Measurements from ENCODE around the gene CBLC.

The CBLC gene

DNA sequence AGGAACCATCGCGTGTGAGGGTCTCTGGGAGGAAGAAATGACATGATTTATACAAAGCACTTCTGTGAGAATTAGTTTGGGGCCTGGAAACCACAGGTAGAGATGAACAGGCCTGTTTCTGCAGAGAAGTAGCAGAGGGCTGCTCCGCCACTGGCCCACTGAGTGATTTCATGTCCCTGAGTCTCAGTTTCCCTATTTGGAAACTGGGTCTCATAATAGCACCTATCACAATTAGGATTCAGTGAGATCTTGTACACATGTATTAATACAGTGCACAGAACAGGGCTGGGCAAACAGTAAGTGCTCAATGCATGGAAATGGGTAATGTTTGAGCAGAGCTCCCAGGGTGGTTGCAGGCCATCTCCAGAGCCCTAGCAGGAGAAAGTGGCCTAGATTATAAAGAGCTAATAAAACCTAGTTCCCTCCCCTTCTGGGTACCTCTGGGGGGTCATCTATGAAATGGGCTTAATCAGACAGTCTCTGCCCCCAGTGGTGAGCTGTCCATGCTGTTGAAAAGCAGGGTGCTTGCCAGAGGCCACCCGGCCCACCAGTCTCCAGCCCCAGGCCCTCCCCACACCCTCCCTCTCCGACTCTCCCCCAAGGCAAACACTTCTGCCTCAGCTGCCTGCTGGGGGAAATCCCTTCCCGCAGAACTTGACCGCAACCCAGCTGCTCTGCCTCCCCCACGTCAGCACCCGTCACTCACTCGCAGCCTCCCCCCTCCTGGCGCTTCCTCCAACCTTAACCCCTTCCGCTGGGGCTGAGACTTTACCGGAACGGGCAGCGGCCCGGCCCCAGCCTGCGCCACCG is 24.7 kb upstream of the CBLC start (continued):
- TF ChIP-seq, protein P1, sequence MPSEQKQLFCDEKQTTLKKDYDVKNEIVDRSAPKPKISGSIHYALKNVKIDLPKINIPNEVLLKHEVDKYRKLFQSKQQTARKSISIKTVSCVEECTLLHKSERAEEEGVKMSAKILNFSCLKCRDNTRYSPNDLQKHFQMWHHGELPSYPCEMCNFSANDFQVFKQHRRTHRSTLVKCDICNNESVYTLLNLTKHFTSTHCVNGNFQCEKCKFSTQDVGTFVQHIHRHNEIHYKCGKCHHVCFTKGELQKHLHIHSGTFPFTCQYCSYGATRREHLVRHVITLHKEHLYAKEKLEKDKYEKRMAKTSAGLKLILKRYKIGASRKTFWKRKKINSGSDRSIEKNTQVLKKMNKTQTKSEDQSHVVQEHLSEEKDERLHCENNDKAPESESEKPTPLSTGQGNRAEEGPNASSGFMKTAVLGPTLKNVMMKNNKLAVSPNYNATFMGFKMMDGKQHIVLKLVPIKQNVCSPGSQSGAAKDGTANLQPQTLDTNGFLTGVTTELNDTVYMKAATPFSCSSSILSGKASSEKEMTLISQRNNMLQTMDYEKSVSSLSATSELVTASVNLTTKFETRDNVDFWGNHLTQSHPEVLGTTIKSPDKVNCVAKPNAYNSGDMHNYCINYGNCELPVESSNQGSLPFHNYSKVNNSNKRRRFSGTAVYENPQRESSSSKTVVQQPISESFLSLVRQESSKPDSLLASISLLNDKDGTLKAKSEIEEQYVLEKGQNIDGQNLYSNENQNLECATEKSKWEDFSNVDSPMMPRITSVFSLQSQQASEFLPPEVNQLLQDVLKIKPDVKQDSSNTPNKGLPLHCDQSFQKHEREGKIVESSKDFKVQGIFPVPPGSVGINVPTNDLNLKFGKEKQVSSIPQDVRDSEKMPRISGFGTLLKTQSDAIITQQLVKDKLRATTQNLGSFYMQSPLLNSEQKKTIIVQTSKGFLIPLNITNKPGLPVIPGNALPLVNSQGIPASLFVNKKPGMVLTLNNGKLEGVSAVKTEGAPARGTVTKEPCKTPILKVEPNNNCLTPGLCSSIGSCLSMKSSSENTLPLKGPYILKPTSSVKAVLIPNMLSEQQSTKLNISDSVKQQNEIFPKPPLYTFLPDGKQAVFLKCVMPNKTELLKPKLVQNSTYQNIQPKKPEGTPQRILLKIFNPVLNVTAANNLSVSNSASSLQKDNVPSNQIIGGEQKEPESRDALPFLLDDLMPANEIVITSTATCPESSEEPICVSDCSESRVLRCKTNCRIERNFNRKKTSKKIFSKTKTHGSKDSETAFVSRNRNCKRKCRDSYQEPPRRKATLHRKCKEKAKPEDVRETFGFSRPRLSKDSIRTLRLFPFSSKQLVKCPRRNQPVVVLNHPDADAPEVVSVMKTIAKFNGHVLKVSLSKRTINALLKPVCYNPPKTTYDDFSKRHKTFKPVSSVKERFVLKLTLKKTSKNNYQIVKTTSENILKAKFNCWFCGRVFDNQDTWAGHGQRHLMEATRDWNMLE (tag by site-specific recombination; conservative IDR thresholded peaks at IDR 0.05; ENCODE audit: low read depth) = no peak
- TF ChIP-seq ZNF214 (tag by site-specific recombination; IDR thresholded peaks at IDR 0.05; ENCODE audit: borderline replicate concordance) (no peak), ZNF560 (tag by site-specific recombination; IDR thresholded peaks at IDR 0.05; ENCODE audit: borderline replicate concordance) (no peak), ZNF837 (tag by site-specific recombination; IDR thresholded peaks at IDR 0.05) (no peak), YY2 (tag by site-specific recombination; IDR thresholded peaks at IDR 0.05) (no peak), TRIM28 (IDR thresholded peaks at IDR 0.05; ENCODE audit: borderline replicate concordance, low read length) (no peak), ZNF423 (tag by site-specific recombination; IDR thresholded peaks at IDR 0.05) (peak; percentile 77), ZIC2 (tag by site-specific recombination; IDR thresholded peaks at IDR 0.05) (peak; percentile 96), TCF7L2 (IDR thresholded peaks at IDR 0.05; ENCODE audit: borderline replicate concordance, low read depth, low read length) (no peak), ZNF654 (tag by site-specific recombination; IDR thresholded peaks at IDR 0.05; ENCODE audit: low read depth) (no peak), KLF10 (tag by site-specific recombination; IDR thresholded peaks at IDR 0.05) (peak; percentile 88), ZBTB48 (tag by site-specific recombination; IDR thresholded peaks at IDR 0.05) (peak; percentile 78; the same call in 1 of the 2 replicates), ZNF548 (tag by site-specific recombination; IDR thresholded peaks at IDR 0.05) (no peak), ZFP3 (tag by site-specific recombination; IDR thresholded peaks at IDR 0.05; ENCODE audit: low read depth) (no peak), ZNF311 (tag by site-specific recombination; IDR thresholded peaks at IDR 0.05; ENCODE audit: borderline replicate concordance) (no peak), ZNF121 (tag by site-specific recombination; IDR thresholded peaks at IDR 0.05) (no peak), ZNF670 (tag by site-specific recombination; IDR thresholded peaks at IDR 0.05; ENCODE audit: low read depth) (no peak), ZNF2 (tag by site-specific recombination; IDR thresholded peaks at IDR 0.05) (peak; percentile 92), ZNF777 (tag by site-specific recombination; IDR thresholded peaks at IDR 0.05; ENCODE audit: borderline replicate concordance) (no peak), ZNF394 (tag by site-specific recombination; IDR thresholded peaks at IDR 0.05; ENCODE audit: borderline replicate concordance) (peak; percentile 68; the same call in 1 of the 2 replicates)
- TF ChIP-seq, protein P2, sequence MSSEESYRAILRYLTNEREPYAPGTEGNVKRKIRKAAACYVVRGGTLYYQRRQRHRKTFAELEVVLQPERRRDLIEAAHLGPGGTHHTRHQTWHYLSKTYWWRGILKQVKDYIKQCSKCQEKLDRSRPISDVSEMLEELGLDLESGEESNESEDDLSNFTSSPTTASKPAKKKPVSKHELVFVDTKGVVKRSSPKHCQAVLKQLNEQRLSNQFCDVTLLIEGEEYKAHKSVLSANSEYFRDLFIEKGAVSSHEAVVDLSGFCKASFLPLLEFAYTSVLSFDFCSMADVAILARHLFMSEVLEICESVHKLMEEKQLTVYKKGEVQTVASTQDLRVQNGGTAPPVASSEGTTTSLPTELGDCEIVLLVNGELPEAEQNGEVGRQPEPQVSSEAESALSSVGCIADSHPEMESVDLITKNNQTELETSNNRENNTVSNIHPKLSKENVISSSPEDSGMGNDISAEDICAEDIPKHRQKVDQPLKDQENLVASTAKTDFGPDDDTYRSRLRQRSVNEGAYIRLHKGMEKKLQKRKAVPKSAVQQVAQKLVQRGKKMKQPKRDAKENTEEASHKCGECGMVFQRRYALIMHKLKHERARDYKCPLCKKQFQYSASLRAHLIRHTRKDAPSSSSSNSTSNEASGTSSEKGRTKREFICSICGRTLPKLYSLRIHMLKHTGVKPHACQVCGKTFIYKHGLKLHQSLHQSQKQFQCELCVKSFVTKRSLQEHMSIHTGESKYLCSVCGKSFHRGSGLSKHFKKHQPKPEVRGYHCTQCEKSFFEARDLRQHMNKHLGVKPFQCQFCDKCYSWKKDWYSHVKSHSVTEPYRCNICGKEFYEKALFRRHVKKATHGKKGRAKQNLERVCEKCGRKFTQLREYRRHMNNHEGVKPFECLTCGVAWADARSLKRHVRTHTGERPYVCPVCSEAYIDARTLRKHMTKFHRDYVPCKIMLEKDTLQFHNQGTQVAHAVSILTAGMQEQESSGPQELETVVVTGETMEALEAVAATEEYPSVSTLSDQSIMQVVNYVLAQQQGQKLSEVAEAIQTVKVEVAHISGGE (tag by site-specific recombination; conservative IDR thresholded peaks at IDR 0.05; ENCODE audit: low read depth) = peak; percentile 46; the same call in 1 of the 2 replicates
- TF ChIP-seq, protein P3, sequence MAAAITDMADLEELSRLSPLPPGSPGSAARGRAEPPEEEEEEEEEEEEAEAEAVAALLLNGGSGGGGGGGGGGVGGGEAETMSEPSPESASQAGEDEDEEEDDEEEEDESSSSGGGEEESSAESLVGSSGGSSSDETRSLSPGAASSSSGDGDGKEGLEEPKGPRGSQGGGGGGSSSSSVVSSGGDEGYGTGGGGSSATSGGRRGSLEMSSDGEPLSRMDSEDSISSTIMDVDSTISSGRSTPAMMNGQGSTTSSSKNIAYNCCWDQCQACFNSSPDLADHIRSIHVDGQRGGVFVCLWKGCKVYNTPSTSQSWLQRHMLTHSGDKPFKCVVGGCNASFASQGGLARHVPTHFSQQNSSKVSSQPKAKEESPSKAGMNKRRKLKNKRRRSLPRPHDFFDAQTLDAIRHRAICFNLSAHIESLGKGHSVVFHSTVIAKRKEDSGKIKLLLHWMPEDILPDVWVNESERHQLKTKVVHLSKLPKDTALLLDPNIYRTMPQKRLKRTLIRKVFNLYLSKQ (tag by site-specific recombination; IDR thresholded peaks at IDR 0.05; ENCODE audit: borderline replicate concordance) = no peak
- TF ChIP-seq, protein P4, sequence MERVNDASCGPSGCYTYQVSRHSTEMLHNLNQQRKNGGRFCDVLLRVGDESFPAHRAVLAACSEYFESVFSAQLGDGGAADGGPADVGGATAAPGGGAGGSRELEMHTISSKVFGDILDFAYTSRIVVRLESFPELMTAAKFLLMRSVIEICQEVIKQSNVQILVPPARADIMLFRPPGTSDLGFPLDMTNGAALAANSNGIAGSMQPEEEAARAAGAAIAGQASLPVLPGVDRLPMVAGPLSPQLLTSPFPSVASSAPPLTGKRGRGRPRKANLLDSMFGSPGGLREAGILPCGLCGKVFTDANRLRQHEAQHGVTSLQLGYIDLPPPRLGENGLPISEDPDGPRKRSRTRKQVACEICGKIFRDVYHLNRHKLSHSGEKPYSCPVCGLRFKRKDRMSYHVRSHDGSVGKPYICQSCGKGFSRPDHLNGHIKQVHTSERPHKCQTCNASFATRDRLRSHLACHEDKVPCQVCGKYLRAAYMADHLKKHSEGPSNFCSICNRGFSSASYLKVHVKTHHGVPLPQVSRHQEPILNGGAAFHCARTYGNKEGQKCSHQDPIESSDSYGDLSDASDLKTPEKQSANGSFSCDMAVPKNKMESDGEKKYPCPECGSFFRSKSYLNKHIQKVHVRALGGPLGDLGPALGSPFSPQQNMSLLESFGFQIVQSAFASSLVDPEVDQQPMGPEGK (tag by site-specific recombination; IDR thresholded peaks at IDR 0.05) = peak; percentile 96
- TF ChIP-seq, protein P5, sequence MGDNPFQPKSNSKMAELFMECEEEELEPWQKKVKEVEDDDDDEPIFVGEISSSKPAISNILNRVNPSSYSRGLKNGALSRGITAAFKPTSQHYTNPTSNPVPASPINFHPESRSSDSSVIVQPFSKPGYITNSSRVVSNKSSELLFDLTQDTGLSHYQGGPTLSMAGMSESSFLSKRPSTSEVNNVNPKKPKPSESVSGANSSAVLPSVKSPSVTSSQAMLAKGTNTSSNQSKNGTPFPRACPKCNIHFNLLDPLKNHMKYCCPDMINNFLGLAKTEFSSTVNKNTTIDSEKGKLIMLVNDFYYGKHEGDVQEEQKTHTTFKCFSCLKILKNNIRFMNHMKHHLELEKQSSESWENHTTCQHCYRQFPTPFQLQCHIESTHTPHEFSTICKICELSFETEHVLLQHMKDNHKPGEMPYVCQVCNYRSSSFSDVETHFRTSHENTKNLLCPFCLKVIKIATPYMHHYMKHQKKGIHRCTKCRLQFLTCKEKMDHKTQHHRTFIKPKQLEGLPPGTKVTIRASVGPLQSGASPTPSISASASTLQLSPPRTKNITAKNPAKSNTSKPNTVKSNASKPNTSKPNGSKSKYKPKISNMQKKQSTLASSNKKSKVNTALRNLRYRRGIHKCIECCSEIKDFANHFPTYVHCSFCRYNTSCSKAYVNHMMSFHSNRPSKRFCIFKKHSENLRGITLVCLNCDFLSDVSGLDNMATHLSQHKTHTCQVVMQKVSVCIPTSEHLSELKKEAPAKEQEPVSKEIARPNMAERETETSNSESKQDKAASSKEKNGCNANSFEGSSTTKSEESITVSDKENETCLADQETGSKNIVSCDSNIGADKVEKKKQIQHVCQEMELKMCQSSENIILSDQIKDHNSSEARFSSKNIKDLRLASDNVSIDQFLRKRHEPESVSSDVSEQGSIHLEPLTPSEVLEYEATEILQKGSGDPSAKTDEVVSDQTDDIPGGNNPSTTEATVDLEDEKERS (tag by site-specific recombination; IDR thresholded peaks at IDR 0.05) = 0 out of 2 replicates have a peak, but pooled peaks have one; percentile 8
